ENCODE data around the gene NFE2.

- TF ChIP-seq CTCF (IDR thresholded peaks at IDR 0.05; ENCODE audit: extremely low read depth in 1 of 2, insufficient read depth in 1 of 2, low read depth in 1 of 2, low read length in 2 of 2) (no peak), FOS (IDR thresholded peaks at IDR 0.05; ENCODE audit: borderline replicate concordance, insufficient read depth, low read length) (no peak), MAX (IDR thresholded peaks at IDR 0.05; ENCODE audit: insufficient read depth, insufficient read length) (peak; percentile 88), POLR2A (IDR thresholded peaks at IDR 0.05; ENCODE audit: low read depth, low read length) (peak; percentile 95), POLR2AphosphoS5 (IDR thresholded peaks at IDR 0.05; ENCODE audit: insufficient read depth, low read depth, low read length) (peak; percentile 85), JUN (IDR thresholded peaks at IDR 0.05; ENCODE audit: borderline replicate concordance, insufficient read depth, insufficient read length, low read depth) (no peak), MYC (IDR thresholded peaks at IDR 0.05; ENCODE audit: low read depth, low read length) (peak; percentile 68), EZH2 (IDR thresholded peaks at IDR 0.05; ENCODE audit: borderline replicate concordance, low read depth, low read length, severe bottlenecking) (no peak)
Observed at GRCh38 chr12:54279632-54280467, 21.0 kb downstream of the NFE2 start, which contains the start of gene CBX5.
